GM12873 (cell line): ENCODE data around the gene PCP2.

Source experiments
- CTCF ChIP-seq: IDR thresholded peaks from 2 replicates; pipeline ENCODE4 v1.5.1; 2012; ENCODE audit warnings: low read depth, mild to moderate bottlenecking, moderate library complexity, low read length, control low read depth; ENCODE audit not compliant: insufficient read depth; ENCODE audit errors: missing control alignments

The PCP2 gene

GRCh38 chr19:7640803-7641202, 7.3 kb upstream of the PCP2 start:
- no peak for TF ChIP-seq CTCF

- TF ChIP-seq CTCF = no peak
These were observed 6.4 kb upstream of the PCP2 start for GRCh38 chr19:7639863-7640348.

- no peak for TF ChIP-seq CTCF
These were observed 5.4 kb upstream of the PCP2 start for GRCh38 chr19:7638802-7639465.

- no peak for TF ChIP-seq CTCF
These were observed 4.1 kb upstream of the PCP2 start for GRCh38 chr19:7637374-7638256.

GRCh38 chr19:7636691-7637373, 3.3 kb upstream of the PCP2 start, which contains the start of gene STXBP2:
Gene STXBP2, plus strand, starts transcription at chr19:7637110. Its CDS starts 40 bp downstream, at chr19:7637150.
- TF ChIP-seq CTCF = no peak

- TF ChIP-seq CTCF = no peak
These were observed 2.8 kb upstream of the PCP2 start for GRCh38 chr19:7636317-7636690.

- TF ChIP-seq CTCF = no peak
These were observed 2.2 kb upstream of the PCP2 start for GRCh38 chr19:7635670-7636069.
